ENCODE data around the gene R3HDM2. TPM values are rescaled to one million over a fixed set of nuclear protein-coding genes. Genes with fewer than 3 reads are reported as not detected.

Gene R3HDM2
- total and polyA plus RNA-seq, 10 donors = 11.3 to 90.8 (median 53.5) TPM

DNA sequence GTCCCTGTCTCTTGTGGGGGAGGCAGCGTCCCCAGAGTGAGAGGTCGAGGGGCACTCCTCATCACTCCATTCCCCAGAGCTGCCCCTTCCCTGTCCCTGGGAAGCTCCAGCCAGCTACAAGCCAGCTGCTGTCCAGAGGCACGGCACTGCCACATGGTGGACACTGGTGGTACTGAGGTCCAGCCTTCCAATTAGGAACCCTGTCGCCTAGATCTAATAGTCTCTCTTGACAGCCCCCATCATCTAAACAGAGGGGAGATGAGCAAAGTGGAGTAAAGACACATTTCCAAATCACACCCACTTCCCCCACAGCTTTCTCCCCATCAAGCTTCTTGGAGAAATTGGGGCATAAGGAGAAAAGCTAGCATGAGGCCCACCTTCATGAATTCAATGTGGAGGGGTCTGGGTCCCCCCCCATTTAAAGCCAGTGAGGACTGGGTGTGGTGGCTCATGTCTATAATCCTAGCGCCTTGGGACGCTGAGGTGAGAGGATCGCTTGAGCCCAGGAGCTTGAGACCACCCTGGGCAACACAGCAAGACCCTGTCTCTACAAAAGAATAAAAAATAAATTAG lies 22.2 kb upstream of the R3HDM2 start:
- intact Hi-C loops (cut with DNase I; ENCODE audit: low total_unique reads) = loop anchor here (5.0 kb wide), 1 partner anchor 191 kb away; no protein-coding TSS in a partner anchor
- Histone ChIP-seq H3K9me3 (no peaks in the 10 kb centered on the region), H3K27ac (no peak overlapping the region), H3K4me1 (peaks cover 0 to 23% (median 4%) of the 10 kb centered on the region in 6 donors), H3K4me3 (no peak overlapping the region), H3K36me3 (no peaks in the 10 kb centered on the region), H3K27me3 (replicated peaks in 1 of 7) (peaks cover 0 to 7% (median 0%) of the 10 kb centered on the region in 7 donors)
- DNase-seq = peak; percentile 90
- TF ChIP-seq, protein P1, sequence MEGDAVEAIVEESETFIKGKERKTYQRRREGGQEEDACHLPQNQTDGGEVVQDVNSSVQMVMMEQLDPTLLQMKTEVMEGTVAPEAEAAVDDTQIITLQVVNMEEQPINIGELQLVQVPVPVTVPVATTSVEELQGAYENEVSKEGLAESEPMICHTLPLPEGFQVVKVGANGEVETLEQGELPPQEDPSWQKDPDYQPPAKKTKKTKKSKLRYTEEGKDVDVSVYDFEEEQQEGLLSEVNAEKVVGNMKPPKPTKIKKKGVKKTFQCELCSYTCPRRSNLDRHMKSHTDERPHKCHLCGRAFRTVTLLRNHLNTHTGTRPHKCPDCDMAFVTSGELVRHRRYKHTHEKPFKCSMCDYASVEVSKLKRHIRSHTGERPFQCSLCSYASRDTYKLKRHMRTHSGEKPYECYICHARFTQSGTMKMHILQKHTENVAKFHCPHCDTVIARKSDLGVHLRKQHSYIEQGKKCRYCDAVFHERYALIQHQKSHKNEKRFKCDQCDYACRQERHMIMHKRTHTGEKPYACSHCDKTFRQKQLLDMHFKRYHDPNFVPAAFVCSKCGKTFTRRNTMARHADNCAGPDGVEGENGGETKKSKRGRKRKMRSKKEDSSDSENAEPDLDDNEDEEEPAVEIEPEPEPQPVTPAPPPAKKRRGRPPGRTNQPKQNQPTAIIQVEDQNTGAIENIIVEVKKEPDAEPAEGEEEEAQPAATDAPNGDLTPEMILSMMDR (IDR thresholded peaks at IDR 0.05 in 8 of 11, conservative IDR thresholded peaks at IDR 0.05 in 3 of 11) = peak; percentile 67 to 87 (median 83)
- TF ChIP-seq POLR2AphosphoS5 (IDR thresholded peaks at IDR 0.05) (peak in 2 of 3 donors; percentile 36 to 43), POLR2A (IDR thresholded peaks at IDR 0.05) (no peak)
- 23 to 35% (median 30%) methylated on average over 5 to 7 of the region's 7 CpGs for WGBS, 5 donors

- intact Hi-C loops (cut with DNase I; ENCODE audit: low total_unique reads) = loop anchor here (5.0 kb wide), 1 partner anchor 190 kb away; no protein-coding TSS in a partner anchor
- WGBS, 5 donors = 30 to 45% (median 40%) methylated on average over 9 of the region's 9 CpGs
- no peaks in the 10 kb centered on the region for H3K9me3 ChIP-seq
- no peak for TF ChIP-seq POLR2AphosphoS5 (IDR thresholded peaks at IDR 0.05)
- no peak for TF ChIP-seq POLR2A (IDR thresholded peaks at IDR 0.05)
- TF ChIP-seq, protein P1 (IDR thresholded peaks at IDR 0.05 in 8 of 11, conservative IDR thresholded peaks at IDR 0.05 in 3 of 11) = no peak
- no peak overlapping the region for H3K4me3 ChIP-seq
- H3K27me3 ChIP-seq (replicated peaks in 1 of 7) = peaks cover 0 to 7% (median 0%) of the 10 kb centered on the region in 7 donors
- H3K27ac ChIP-seq = no peak overlapping the region
- no peaks in the 10 kb centered on the region for H3K36me3 ChIP-seq
- peaks cover 0 to 23% (median 4%) of the 10 kb centered on the region in 6 donors for H3K4me1 ChIP-seq
- DNase-seq = peak; percentile 42
These were observed 21.5 kb upstream of the R3HDM2 start for GRCh38 chr12:57452181-57452936.

GRCh38 chr12:57451233-57451778 lies 20.5 kb upstream of the R3HDM2 start:
- no peak overlapping the region for H3K4me3 ChIP-seq
- H3K9me3 ChIP-seq = no peaks in the 10 kb centered on the region
- intact Hi-C loops (cut with DNase I; ENCODE audit: low total_unique reads) = loop anchor here (5.0 kb wide), 1 partner anchor 189 kb away; no protein-coding TSS in a partner anchor
- 63 to 83% (median 78%) methylated on average over 6 of the region's 6 CpGs for WGBS, 5 donors
- TF ChIP-seq, protein P1 (IDR thresholded peaks at IDR 0.05 in 8 of 11, conservative IDR thresholded peaks at IDR 0.05 in 3 of 11) = no peak
- no peak for TF ChIP-seq POLR2A (IDR thresholded peaks at IDR 0.05)
- no peak for TF ChIP-seq POLR2AphosphoS5 (IDR thresholded peaks at IDR 0.05)
- H3K36me3 ChIP-seq = no peaks in the 10 kb centered on the region
- no peak overlapping the region for H3K27ac ChIP-seq
- DNase-seq = peak; percentile 54
- H3K27me3 ChIP-seq (replicated peaks in 1 of 7) = peaks cover 0 to 7% (median 0%) of the 10 kb centered on the region in 7 donors
- H3K4me1 ChIP-seq = peaks cover 0 to 19% (median 3%) of the 10 kb centered on the region in 6 donors
